HG03045 (cell line): ENCODE data around the gene LGALS14.
"Not testable (repeated sequence)": the region's sequence is repeated elsewhere in the genome, so short reads cannot be mapped to it uniquely, and the experiment has no call there.

ENCODE experiments used
- ATAC-seq: cut with Tn5 transposase; IDR thresholded peaks from one replicate; pipeline ENCODE4 v1.9.1; 2021; ENCODE audit warnings: mild to moderate bottlenecking, moderate library complexity; ENCODE audit not compliant: unreplicated experiment

Gene LGALS14

GRCh38 chr19:39704181-39705044, at the start of gene LGALS14:
Gene LGALS14 (plus strand): TSS chr19:39704481. CDS start chr19:39704529, 48 bp downstream.
- ATAC-seq, result no peak

GRCh38 chr19:39655613-39656012, 48.7 kb upstream of the LGALS14 start, which contains the start of gene LGALS16:
Gene LGALS16 (plus strand): TSS chr19:39655913. CDS start chr19:39655962, 49 bp downstream.
- no peak for ATAC-seq

- no peak for ATAC-seq
Observed at GRCh38 chr19:39659791-39660190, 44.5 kb upstream of the LGALS14 start.

- no peak for ATAC-seq
Observed at GRCh38 chr19:39660661-39661060, 43.6 kb upstream of the LGALS14 start.

- ATAC-seq, result no peak
Observed at GRCh38 chr19:39661565-39661964, 42.7 kb upstream of the LGALS14 start.

- not testable (repeated sequence) for ATAC-seq
Observed at GRCh38 chr19:39669860-39670259, 34.4 kb upstream of the LGALS14 start.

- ATAC-seq, result no peak
Observed at GRCh38 chr19:39670998-39671397, 33.3 kb upstream of the LGALS14 start.

GRCh38 chr19:39671739-39672363, 32.4 kb upstream of the LGALS14 start:
- no peak for ATAC-seq

GRCh38 chr19:39672473-39672872, 31.8 kb upstream of the LGALS14 start:
- no peak for ATAC-seq

GRCh38 chr19:39673862-39674261, 30.4 kb upstream of the LGALS14 start:
- ATAC-seq, result not testable (repeated sequence)

- no peak for ATAC-seq
Observed at GRCh38 chr19:39676004-39676403, 28.3 kb upstream of the LGALS14 start.

- no peak for ATAC-seq
Observed at GRCh38 chr19:39677961-39678889, 26.1 kb upstream of the LGALS14 start.

GRCh38 chr19:39679056-39679790, 25.1 kb upstream of the LGALS14 start:
- ATAC-seq, result peak; percentile 57

GRCh38 chr19:39679791-39680168, 24.5 kb upstream of the LGALS14 start:
- ATAC-seq, result peak; percentile 12

- no peak for ATAC-seq
Observed at GRCh38 chr19:39680593-39680992, 23.7 kb upstream of the LGALS14 start.

- ATAC-seq, result no peak
Observed at GRCh38 chr19:39681416-39681815, 22.9 kb upstream of the LGALS14 start.

GRCh38 chr19:39684267-39684666, 20.0 kb upstream of the LGALS14 start:
- ATAC-seq, result no peak

- no peak for ATAC-seq
Observed at GRCh38 chr19:39686739-39687138, 17.5 kb upstream of the LGALS14 start.

GRCh38 chr19:39688637-39689036, 15.6 kb upstream of the LGALS14 start:
- not testable (repeated sequence) for ATAC-seq

- ATAC-seq, result no peak
Observed at GRCh38 chr19:39692166-39692565, 12.1 kb upstream of the LGALS14 start.
